Measurements from ENCODE around the gene AMHR2.

The AMHR2 gene

GRCh38 chr12:53452159-53453077 is 28.8 kb downstream of the AMHR2 start:
- 0 out of 2 replicates have a peak, but pooled peaks have one; percentile 45 for TF ChIP-seq EGR1 (IDR thresholded peaks at IDR 0.05)
- TF ChIP-seq USF1 (IDR thresholded peaks at IDR 0.05), result peak; percentile 10; the same call in 1 of the 2 replicates
- TF ChIP-seq NFIC (IDR thresholded peaks at IDR 0.05), result peak; percentile 32; the same call in 1 of the 2 replicates
- TF ChIP-seq EP300 (IDR thresholded peaks at IDR 0.05; ENCODE audit: borderline replicate concordance), result peak; percentile 47; the same call in 1 of the 2 replicates
- TF ChIP-seq CEBPB (IDR thresholded peaks at IDR 0.05), result no peak; the same call in 1 of the 2 replicates
- no peak for TF ChIP-seq CREB1 (IDR thresholded peaks at IDR 0.05; ENCODE audit: low read depth)
- no peak; the same call in 1 of the 2 replicates for TF ChIP-seq FOXM1 (IDR thresholded peaks at IDR 0.05; ENCODE audit: borderline replicate concordance, low read depth)
- TF ChIP-seq ZBTB7A (IDR thresholded peaks at IDR 0.05; ENCODE audit: low read depth), result peak; percentile 39; the same call in 1 of the 2 replicates
- peak; percentile 12; the same call in 1 of the 2 replicates for TF ChIP-seq TEAD4 (IDR thresholded peaks at IDR 0.05)
- peak; percentile 76 for TF ChIP-seq TCF12 (IDR thresholded peaks at IDR 0.05; ENCODE audit: low read depth)
- peak; percentile 81 for TF ChIP-seq MAX (IDR thresholded peaks at IDR 0.05)
- TF ChIP-seq TAF1 (IDR thresholded peaks at IDR 0.05; ENCODE audit: low read depth), result peak; percentile 62; the same call in 1 of the 2 replicates
- TF ChIP-seq REST (IDR thresholded peaks at IDR 0.05; ENCODE audit: low read depth), result no peak
- TF ChIP-seq RAD21 (IDR thresholded peaks at IDR 0.05; ENCODE audit: low read depth), result no peak
- TF ChIP-seq YY1 (IDR thresholded peaks at IDR 0.05; ENCODE audit: low read depth), result peak; percentile 70

GRCh38 chr12:53453953-53454640 is 30.4 kb downstream of the AMHR2 start:
- TF ChIP-seq TEAD4 (IDR thresholded peaks at IDR 0.05), result no peak

- TF ChIP-seq RAD21 (IDR thresholded peaks at IDR 0.05; ENCODE audit: low read depth) (no peak), REST (IDR thresholded peaks at IDR 0.05; ENCODE audit: low read depth) (no peak)
These were observed 31.1 kb downstream of the AMHR2 start for GRCh38 chr12:53454707-53455106.

- TF ChIP-seq REST (IDR thresholded peaks at IDR 0.05; ENCODE audit: low read depth) (no peak), MAX (IDR thresholded peaks at IDR 0.05) (no peak), YY1 (IDR thresholded peaks at IDR 0.05; ENCODE audit: low read depth) (no peak), CEBPB (IDR thresholded peaks at IDR 0.05) (no peak), FOXM1 (IDR thresholded peaks at IDR 0.05; ENCODE audit: borderline replicate concordance, low read depth) (no peak), ZBTB7A (IDR thresholded peaks at IDR 0.05; ENCODE audit: low read depth) (no peak), TEAD4 (IDR thresholded peaks at IDR 0.05) (no peak), EGR1 (IDR thresholded peaks at IDR 0.05) (no peak), TAF1 (IDR thresholded peaks at IDR 0.05; ENCODE audit: low read depth) (no peak), USF1 (IDR thresholded peaks at IDR 0.05) (no peak), CREB1 (IDR thresholded peaks at IDR 0.05; ENCODE audit: low read depth) (no peak), RAD21 (IDR thresholded peaks at IDR 0.05; ENCODE audit: low read depth) (no peak), TCF12 (IDR thresholded peaks at IDR 0.05; ENCODE audit: low read depth) (no peak), NFIC (IDR thresholded peaks at IDR 0.05) (no peak), EP300 (IDR thresholded peaks at IDR 0.05; ENCODE audit: borderline replicate concordance) (no peak)
These were observed 33.2 kb downstream of the AMHR2 start for GRCh38 chr12:53456654-53457366.
